HEK293 (cell line): Measurements from ENCODE around the gene NKX1-1.

Source experiments
- CTCF ChIP-seq: fragments of 450-650 bp; formaldehyde crosslinking; IDR thresholded peaks from 2 replicates; pipeline ENCODE4 v1.5.1; 2016; ENCODE audit warnings: missing biosample characterization, missing genetic modification characterization
- OSR2 ChIP-seq: fragments of 450-650 bp; formaldehyde crosslinking; IDR thresholded peaks from 2 replicates; pipeline ENCODE4 v1.5.1; 2016; ENCODE audit warnings: missing biosample characterization, missing genetic modification characterization
- REST ChIP-seq: fragments of 450-650 bp; formaldehyde crosslinking; IDR thresholded peaks from 2 replicates; pipeline ENCODE4 v1.5.1; 2016; ENCODE audit warnings: missing biosample characterization, missing genetic modification characterization
- TCF7L2 ChIP-seq: IDR thresholded peaks from 2 replicates; pipeline ENCODE4 v1.6.1; 2011; ENCODE audit warnings: low read depth, mild to moderate bottlenecking, inconsistent platforms, low read length, moderate library complexity, borderline replicate concordance
- TRIM28 ChIP-seq: IDR thresholded peaks from 2 replicates; pipeline ENCODE4 v1.6.1; 2011; ENCODE audit warnings: low read length, control low read depth, borderline replicate concordance
- YY1 ChIP-seq: fragments of 450-650 bp; formaldehyde crosslinking; IDR thresholded peaks from 2 replicates; pipeline ENCODE4 v1.5.1; 2018; ENCODE audit warnings: missing biosample characterization, missing genetic modification characterization
- ZNF184 ChIP-seq: fragments of 450-650 bp; IDR thresholded peaks from 2 replicates; pipeline ENCODE4 v1.5.1; 2018; ENCODE audit warnings: missing biosample characterization, mild to moderate bottlenecking, missing genetic modification characterization
- ZNF311 ChIP-seq: fragments of 450-650 bp; formaldehyde crosslinking; IDR thresholded peaks from 2 replicates; pipeline ENCODE4 v1.5.1; 2017; ENCODE audit warnings: missing biosample characterization, missing genetic modification characterization, borderline replicate concordance
- ZNF362 ChIP-seq: fragments of 450-650 bp; formaldehyde crosslinking; IDR thresholded peaks from 2 replicates; pipeline ENCODE4 v1.5.1; 2016; ENCODE audit warnings: missing biosample characterization, missing genetic modification characterization
- ZNF416 ChIP-seq: fragments of 450-650 bp; formaldehyde crosslinking; IDR thresholded peaks from 2 replicates; pipeline ENCODE4 v1.5.1; 2016; ENCODE audit warnings: missing biosample characterization, missing genetic modification characterization
- ZNF488 ChIP-seq: fragments of 450-650 bp; formaldehyde crosslinking; IDR thresholded peaks from 2 replicates; pipeline ENCODE4 v1.5.1; 2016; ENCODE audit warnings: missing biosample characterization, missing genetic modification characterization
- ZSCAN18 ChIP-seq: fragments of 450-650 bp; formaldehyde crosslinking; IDR thresholded peaks from 2 replicates; pipeline ENCODE4 v1.5.1; 2016; ENCODE audit warnings: missing biosample characterization, missing genetic modification characterization
- ZSCAN23 ChIP-seq: fragments of 450-650 bp; formaldehyde crosslinking; IDR thresholded peaks from 2 replicates; pipeline ENCODE4 v1.5.1; 2016; ENCODE audit warnings: missing biosample characterization, missing genetic modification characterization
- ZSCAN5A ChIP-seq: fragments of 450-650 bp; formaldehyde crosslinking; IDR thresholded peaks from 2 replicates; pipeline ENCODE4 v1.5.1; 2016; ENCODE audit warnings: missing biosample characterization, missing genetic modification characterization

- TF ChIP-seq REST (tag by site-specific recombination) (no peak), ZSCAN18 (tag by site-specific recombination) (no peak), YY1 (tag by site-specific recombination) (no peak), ZNF416 (no peak), CTCF (tag by site-specific recombination) (no peak), TCF7L2 (no peak), OSR2 (tag by site-specific recombination) (no peak), ZNF311 (no peak), ZNF362 (tag by site-specific recombination) (no peak), ZNF184 (tag by site-specific recombination) (no peak), ZNF488 (no peak), ZSCAN5A (tag by site-specific recombination) (no peak), TRIM28 (no peak), ZSCAN23 (tag by site-specific recombination) (no peak)
Measured at GRCh38 chr4:1365271-1366178, 40.7 kb downstream of the NKX1-1 start.
